HG03520 (cell line): Measurements from ENCODE around the gene ENTPD1.

Experiments
- ATAC-seq: cut with Tn5 transposase; IDR thresholded peaks from one replicate; pipeline ENCODE4 v1.9.1; 2021; ENCODE audit warnings: mild to moderate bottlenecking, moderate library complexity; ENCODE audit not compliant: unreplicated experiment

ENTPD1 gene

GRCh38 chr10:95820363-95820762, 64.4 kb downstream of the ENTPD1 start:
- ATAC-seq = no peak

DNA sequence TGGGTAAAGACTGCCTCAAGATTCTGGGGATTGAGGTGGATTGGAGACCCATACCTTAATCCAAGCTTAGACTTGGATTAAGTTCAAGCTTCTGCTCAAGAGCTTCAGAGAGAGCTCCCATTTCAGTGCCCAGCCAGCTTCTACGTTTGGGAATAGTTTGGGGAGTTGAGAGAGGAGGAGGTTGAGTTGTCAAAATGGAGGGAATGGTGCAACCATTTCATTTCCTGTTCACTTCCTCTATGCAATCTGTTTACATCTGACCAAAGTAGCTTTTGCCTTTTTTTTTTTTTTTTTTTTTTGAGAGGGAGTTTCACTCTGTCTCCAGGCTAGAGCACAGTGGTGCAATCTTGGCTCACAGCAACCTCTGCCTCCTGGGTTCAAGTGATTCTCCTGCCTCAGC, 65.8 kb downstream of the ENTPD1 start:
- ATAC-seq = no peak

DNA sequence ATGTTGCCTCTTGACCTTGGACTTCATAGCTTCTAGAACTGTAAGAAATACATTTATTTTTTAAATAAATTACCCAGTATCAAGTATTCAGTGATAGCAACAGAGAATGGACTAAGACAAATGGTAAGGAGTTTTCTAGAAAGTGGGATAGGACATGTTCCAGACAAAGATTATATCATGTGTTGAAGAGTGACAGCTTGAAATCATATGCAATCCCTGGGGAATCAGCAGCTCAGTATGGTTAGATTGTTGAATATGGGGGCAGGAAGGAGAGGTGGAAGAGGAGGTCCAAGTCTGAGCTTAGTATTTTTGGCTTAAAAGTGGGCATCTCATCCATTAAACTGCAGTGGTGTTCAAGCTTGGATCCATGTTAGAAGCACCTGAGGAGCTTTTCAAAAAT, 74.1 kb downstream of the ENTPD1 start:
- no peak for ATAC-seq

- ATAC-seq = no peak
Observed at GRCh38 chr10:95831076-95831475, 75.1 kb downstream of the ENTPD1 start.

DNA sequence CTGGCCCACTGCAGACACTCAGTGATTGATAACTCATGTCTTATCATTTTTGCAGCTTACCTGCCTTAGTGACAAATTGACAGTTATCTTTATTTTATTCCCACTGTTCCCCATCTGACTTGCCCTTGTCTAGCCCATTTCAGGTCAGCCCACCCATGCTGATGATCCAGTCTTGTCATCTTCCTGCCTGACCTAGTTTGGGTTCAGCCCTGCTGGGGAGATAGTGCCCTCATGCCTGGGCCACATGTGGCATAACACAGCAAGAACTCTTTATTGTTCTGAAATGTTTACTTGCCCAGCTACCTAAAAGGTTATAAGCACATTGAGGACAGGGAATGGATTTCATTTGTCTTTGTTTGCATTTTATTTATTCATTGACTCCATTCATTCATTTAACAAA, 75.6 kb downstream of the ENTPD1 start:
- ATAC-seq = no peak

- ATAC-seq = peak; percentile 83
Observed at GRCh38 chr10:95832216-95833041, 76.5 kb downstream of the ENTPD1 start.

DNA sequence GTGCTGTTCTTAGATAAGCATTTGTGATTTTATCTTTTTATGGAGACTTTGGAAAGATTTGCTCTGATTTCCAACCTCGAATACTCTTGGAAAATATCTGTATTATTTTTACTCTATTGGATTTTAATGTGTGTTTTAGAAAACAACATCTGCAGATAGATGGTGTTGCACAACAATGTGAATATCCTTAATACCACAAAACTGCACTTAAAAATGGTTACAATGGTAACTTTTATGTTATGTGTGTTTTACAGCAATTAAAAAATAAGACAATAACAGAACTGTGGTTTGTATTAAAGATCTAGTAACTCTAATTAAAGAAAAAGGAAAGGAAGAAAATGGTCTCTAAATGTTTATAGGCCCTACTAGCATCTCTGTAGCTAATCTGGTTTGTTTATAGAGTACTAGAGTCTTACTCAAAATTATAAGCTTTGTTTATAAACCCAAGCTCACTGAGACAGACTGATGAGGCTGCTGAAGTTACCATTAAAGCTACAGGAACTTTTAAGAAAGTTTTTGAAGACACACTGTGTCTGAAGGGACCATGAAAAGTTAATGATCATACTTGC, 77.2 kb downstream of the ENTPD1 start:
- no peak for ATAC-seq

DNA sequence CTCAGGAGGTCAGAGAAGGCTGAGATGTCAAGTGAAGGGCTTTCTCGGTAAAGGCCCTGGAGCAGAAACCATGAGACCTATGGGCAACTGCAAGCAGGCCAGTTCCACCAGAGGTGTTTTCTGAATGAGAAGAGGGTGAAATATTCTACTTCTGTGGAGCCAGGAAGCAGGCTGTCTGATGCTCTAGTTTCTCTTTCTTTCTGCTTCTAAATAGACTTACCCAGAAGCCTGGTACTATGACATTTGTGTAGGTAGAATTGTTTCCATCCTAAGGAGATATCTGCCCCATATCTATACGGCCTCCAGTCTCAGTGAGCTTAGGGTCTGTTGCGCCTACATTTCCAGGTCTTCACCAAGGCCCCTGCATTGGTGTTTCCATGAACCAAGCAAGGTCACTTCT, 78.4 kb downstream of the ENTPD1 start:
- ATAC-seq = no peak

GRCh38 chr10:95835149-95835860, 79.3 kb downstream of the ENTPD1 start:
- no peak for ATAC-seq

DNA sequence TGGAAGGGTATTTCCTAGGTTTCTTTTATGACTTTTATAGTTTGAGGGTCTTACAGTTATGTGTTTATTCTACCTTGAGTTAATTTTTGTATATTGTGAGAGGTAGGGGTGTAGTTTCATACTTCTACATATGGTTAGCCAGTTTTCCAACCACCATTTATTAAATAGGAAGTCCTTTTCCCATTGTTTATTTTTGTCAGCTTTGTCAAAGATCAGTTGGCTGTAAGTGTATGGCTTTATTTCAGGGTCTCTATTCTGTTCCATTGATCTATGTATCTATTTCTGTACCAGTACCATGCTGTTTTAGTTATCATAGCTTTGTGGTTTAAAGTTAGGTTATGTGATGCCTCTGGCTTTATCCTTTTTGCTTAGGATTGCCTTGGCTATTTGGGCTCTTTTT, 79.9 kb downstream of the ENTPD1 start:
- no peak for ATAC-seq

DNA sequence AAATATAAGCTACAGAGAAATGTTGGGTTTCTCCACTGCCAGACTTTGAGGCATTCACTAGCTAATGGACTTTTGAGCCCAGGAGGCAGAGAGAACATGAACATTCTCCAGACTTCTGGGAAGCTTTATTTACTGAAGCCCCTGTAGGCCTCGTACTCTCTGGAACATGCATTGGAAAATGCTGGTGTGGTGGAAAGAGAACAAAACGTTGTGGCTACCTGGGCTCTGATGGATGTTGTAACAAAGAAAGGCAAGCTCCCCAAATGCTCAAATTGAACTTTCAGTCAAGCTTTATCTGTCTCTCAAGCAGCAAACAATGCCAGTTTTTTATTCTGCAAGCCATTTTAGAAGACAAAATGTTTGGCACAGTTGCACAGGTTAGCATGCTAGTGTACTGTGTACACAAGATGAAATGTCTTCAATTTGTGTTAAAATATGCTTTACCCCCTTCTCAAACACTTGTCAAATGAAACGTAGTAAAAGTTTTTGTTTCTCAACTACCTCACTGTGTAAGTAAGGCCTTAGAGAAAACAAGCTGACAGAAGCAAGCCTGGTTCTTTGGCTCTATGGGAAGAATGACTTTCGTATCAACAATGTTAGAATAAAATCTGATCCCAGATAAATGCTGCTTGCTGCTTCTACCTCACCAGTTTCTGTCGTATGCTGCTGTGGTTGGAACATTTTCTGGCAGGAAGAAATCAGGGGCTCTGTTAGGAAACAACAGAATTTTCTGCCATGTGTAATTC, 80.8 kb downstream of the ENTPD1 start:
- ATAC-seq = no peak

DNA sequence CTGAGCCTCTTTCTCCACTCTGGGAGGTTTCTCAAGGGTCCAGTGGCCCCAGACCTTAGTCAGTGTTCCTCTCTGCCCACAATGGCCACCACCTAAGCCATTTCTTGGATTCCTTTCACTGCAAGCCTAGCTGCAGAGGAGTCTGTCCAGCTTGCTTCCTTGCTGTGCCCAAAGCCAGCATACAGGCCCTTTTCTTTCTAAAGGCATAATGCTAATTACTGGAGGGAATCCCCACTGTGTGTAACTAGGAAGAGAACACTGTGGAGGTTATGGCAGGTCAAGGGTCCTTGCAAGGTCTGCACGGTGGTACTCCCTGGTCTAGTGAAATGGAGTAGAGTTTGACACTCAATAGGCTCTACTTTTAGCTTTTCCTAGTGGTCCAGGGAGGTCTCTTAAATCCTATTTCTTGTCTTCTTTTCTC, 81.4 kb downstream of the ENTPD1 start:
- ATAC-seq = peak; percentile 26

- peak; percentile 41 for ATAC-seq
Observed at GRCh38 chr10:95837783-95838182, 81.8 kb downstream of the ENTPD1 start.

GRCh38 chr10:95840121-95840520, 84.2 kb downstream of the ENTPD1 start:
- no peak for ATAC-seq

GRCh38 chr10:95840681-95841080, 84.7 kb downstream of the ENTPD1 start:
- ATAC-seq = no peak

DNA sequence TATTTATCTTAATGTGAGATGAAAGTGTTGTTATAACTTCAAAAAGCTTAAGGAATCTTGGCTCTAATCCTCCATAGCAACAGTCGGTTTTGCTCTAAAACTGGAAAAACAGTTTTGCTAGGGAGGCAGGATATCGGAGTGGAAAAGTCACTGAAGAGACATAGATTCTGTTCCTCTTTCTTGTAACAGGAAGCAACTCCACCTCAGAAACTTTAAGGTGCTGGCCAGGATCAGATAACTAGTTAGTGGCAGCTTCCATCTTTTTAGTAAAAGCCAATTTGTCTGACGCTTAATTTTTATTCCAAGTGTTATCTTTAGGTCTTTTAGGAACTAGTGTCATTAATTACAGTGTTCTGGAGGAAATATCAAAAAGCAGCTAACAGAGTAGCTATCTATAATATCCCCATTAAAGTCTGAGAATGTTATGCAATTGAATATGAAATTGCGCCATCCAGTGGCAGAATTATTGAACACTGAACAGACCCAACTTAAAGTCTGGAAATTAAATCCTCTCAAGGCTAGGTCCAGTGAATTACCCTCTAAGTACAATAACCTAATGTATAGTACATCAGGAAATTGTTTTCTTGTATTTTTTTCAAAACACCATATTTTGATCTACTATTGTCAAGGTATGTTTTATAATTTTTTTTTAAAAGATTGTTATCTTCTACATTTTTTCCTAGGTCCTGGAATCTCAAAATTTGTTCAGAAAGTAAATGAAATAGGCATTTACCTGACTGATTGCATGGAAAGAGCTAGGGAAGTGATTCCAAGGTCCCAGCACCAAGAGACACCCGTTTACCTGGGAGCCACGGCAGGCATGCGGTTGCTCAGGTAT, 85.9 kb downstream of the ENTPD1 start:
- no peak for ATAC-seq

- no peak for ATAC-seq
Observed at GRCh38 chr10:95845411-95845810, 89.4 kb downstream of the ENTPD1 start.

DNA sequence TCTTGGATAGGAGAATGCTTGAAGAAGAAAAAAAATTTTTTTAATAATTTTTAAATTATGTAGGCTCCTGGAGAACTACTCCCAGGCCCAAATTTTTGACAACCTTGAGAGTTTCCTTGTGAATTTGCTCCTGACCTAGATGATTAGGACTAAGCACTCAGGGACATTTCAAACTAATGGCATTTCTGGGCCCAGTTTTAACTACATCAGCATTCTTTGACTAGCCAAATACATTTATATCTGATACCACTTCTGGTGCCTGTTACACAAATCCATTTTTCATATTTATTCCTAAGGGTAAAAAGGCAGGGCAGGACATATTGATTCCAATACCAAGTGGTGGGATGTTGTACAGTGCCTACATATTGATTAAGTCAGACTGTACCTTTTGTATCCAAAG, 91.0 kb downstream of the ENTPD1 start:
- no peak for ATAC-seq

- ATAC-seq = no peak
Observed at GRCh38 chr10:95848841-95849240, 92.9 kb downstream of the ENTPD1 start.

GRCh38 chr10:95850791-95851190, 94.8 kb downstream of the ENTPD1 start:
- ATAC-seq = no peak
